ENCODE measurements around the gene ARMC5. TPM values are rescaled to one million over a fixed set of nuclear protein-coding genes. Genes with fewer than 3 reads are reported as not detected.

Gene ARMC5
- total and polyA plus RNA-seq, 10 of the 15 experiments (the other 5 are each of a cell fraction or from before 2014, with no cell fraction given): 0.06 to 13.2 (median 5.6) TPM

DNA sequence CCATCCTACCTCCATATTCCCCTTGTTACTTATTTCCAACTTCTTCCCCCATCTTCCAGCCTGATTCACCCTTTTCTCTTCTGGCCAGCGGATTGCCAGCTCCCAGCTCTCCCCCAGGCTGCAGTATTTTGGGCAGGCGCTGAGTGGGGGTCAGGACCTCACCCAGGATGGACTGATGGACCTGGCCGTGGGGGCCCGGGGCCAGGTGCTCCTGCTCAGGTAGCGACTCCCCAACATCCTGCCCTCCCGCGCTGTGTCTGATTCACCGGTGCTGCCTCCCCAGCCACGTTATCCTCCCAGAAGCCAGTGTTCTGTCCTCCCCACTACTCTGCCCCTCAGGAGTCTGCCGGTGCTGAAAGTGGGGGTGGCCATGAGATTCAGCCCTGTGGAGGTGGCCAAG, 46.6 kb upstream of the ARMC5 start:
- Histone ChIP-seq H3K79me2 (ENCODE audit: control insufficient read depth, insufficient read depth, low read length) (no peaks in the 10 kb centered on the region), H3K4me3 (no peak overlapping the region), H2AFZ (ENCODE audit: control insufficient read depth, low read depth, low read length) (no peak overlapping the region), H3K9ac (ENCODE audit: control insufficient read depth, insufficient read depth, low read length) (no peak overlapping the region), H4K20me1 (ENCODE audit: control insufficient read depth, insufficient read depth) (no peaks in the 10 kb centered on the region), H3K27ac (ENCODE audit: control insufficient read depth, insufficient read depth) (no peak overlapping the region), H3K9me3 (replicated peaks; ENCODE audit: control insufficient read depth, insufficient read depth, low read length) (no peaks in the 10 kb centered on the region; the same call in 2 of the 3 replicates), H3K4me2 (ENCODE audit: control insufficient read depth, insufficient read depth) (no peak overlapping the region), H3K27me3 (replicated peaks in 1 of 2; ENCODE audit: control insufficient read depth in 2 of 2, insufficient read depth in 2 of 2, low read length in 1 of 2) (no peaks in the 10 kb centered on the region; a peak in 1 of 4 replicates), H3K4me1 (ENCODE audit: control insufficient read depth, insufficient read depth, low read length) (peaks cover 11% of the 10 kb centered on the region), H3K36me3 (ENCODE audit: control insufficient read depth in 2 of 2, insufficient read depth in 2 of 2, low read length in 1 of 2) (no peaks in the 10 kb centered on the region)
- ChIA-PET POLR2A (no interaction called here), RAD21 (ENCODE audit: unreplicated experiment) (no interaction called here), SMC1A (ENCODE audit: uncharacterized antibody, unreplicated experiment) (no interaction called here), CTCF (no interaction called here)
- intact Hi-C loops (cut with micrococcal nuclease; ENCODE audit: unreplicated experiment) (no loop called here), in situ Hi-C loops (cut with MboI) (no loop called here)
- TF ChIP-seq LARP7 (IDR thresholded peaks at IDR 0.05): no peak
- no peak for TF ChIP-seq ELK1 (IDR thresholded peaks at IDR 0.05; ENCODE audit: low read depth, low read length)
- TF ChIP-seq MTA2 (IDR thresholded peaks at IDR 0.05; ENCODE audit: low read depth): no peak
- no peak for TF ChIP-seq REST (IDR thresholded peaks at IDR 0.05; ENCODE audit: low read depth, low read length)
- TF ChIP-seq IKZF1 (conservative IDR thresholded peaks at IDR 0.05): no peak
- TF ChIP-seq PAX8 (IDR thresholded peaks at IDR 0.05): no peak
- no peak for TF ChIP-seq ZNF622 (IDR thresholded peaks at IDR 0.05)
- TF ChIP-seq FOS (IDR thresholded peaks at IDR 0.05; ENCODE audit: borderline replicate concordance, extremely low read depth, insufficient read length): no peak
- TF ChIP-seq HDAC6 (IDR thresholded peaks at IDR 0.05; ENCODE audit: unreplicated experiment): no peak
- TF ChIP-seq, protein P1, sequence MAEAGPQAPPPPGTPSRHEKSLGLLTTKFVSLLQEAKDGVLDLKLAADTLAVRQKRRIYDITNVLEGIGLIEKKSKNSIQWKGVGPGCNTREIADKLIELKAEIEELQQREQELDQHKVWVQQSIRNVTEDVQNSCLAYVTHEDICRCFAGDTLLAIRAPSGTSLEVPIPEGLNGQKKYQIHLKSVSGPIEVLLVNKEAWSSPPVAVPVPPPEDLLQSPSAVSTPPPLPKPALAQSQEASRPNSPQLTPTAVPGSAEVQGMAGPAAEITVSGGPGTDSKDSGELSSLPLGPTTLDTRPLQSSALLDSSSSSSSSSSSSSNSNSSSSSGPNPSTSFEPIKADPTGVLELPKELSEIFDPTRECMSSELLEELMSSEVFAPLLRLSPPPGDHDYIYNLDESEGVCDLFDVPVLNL (IDR thresholded peaks at IDR 0.05; ENCODE audit: low read depth, low read length): no peak
- no peak for TF ChIP-seq EED (IDR thresholded peaks at IDR 0.05; ENCODE audit: low read depth)
- TF ChIP-seq NFXL1 (IDR thresholded peaks at IDR 0.05; ENCODE audit: borderline replicate concordance): no peak
- TF ChIP-seq TCF12 (IDR thresholded peaks at IDR 0.05; ENCODE audit: low read depth, low read length): no peak
- TF ChIP-seq NRF1 (conservative IDR thresholded peaks at IDR 0.05; ENCODE audit: low read depth, low read length): no peak
- TF ChIP-seq TCF7 (IDR thresholded peaks at IDR 0.05; ENCODE audit: borderline replicate concordance): no peak
- no peak for TF ChIP-seq FOXK2 (IDR thresholded peaks at IDR 0.05)
- TF ChIP-seq HCFC1 (IDR thresholded peaks at IDR 0.05; ENCODE audit: low read length): no peak
- no peak for TF ChIP-seq MAX (IDR thresholded peaks at IDR 0.05; ENCODE audit: low read depth, low read length)
- no TSS peak for BruUV-seq (replicated peaks)
- no peak for DNase-seq (ENCODE audit: low read depth, low spot score)
- FAIRE-seq: no peak
- no peak for ATAC-seq
- 35% methylated on average over 10 of the region's 10 CpGs for WGBS (ENCODE audit: insufficient coverage, insufficient replicate concordance, low lambda C conversion rate, missing lambda C conversion rate)

Data from GM12878 (cell line).